H9 (cell line): Measurements from ENCODE around the gene CPT1C. TPM values are rescaled to one million over a fixed set of nuclear protein-coding genes. Genes with fewer than 3 reads are reported as not detected.

Experiments
- DNase-seq: peaks from one replicate; pipeline ENCODE4 v3.0.0-alpha.2; 2017
- H2AFZ ChIP-seq: one replicate; pipeline ENCODE4 v1.6.1; 2013; ENCODE audit warnings: mild to moderate bottlenecking, low read length, control low read depth, moderate library complexity
- H2AK5ac ChIP-seq: 2 replicates; pipeline ENCODE4 v1.6.1; 2013; ENCODE audit warnings: low read length, control low read depth, mixed read lengths; ENCODE audit not compliant: insufficient read length
- H2BK120ac ChIP-seq: one replicate; pipeline ENCODE4 v1.6.1; 2013; ENCODE audit warnings: low read depth, mild to moderate bottlenecking, low read length, control low read depth, inconsistent platforms; ENCODE audit not compliant: poor library complexity, severe bottlenecking
- H2BK12ac ChIP-seq: 2 replicates; pipeline ENCODE4 v1.6.1; 2013; ENCODE audit warnings: low read length, control low read depth, mixed read lengths, low read depth; ENCODE audit not compliant: insufficient read length
- H2BK15ac ChIP-seq: 2 replicates; pipeline ENCODE4 v1.6.1; 2013; ENCODE audit warnings: low read depth, low read length, control low read depth
- H2BK20ac ChIP-seq: one replicate; pipeline ENCODE4 v1.6.1; 2013; ENCODE audit warnings: low read depth, mild to moderate bottlenecking, low read length, control low read depth, inconsistent platforms; ENCODE audit not compliant: poor library complexity, severe bottlenecking
- H2BK5ac ChIP-seq: 2 replicates; pipeline ENCODE4 v1.6.1; 2013; ENCODE audit warnings: low read length, control low read depth, mixed read lengths; ENCODE audit not compliant: insufficient read length
- H3K14ac ChIP-seq: 2 replicates; pipeline ENCODE4 v1.6.1; 2013; ENCODE audit warnings: low read length, control low read depth; ENCODE audit not compliant: insufficient read depth
- H3K18ac ChIP-seq: 2 replicates; pipeline ENCODE4 v1.6.1; 2013; ENCODE audit warnings: low read depth, mild to moderate bottlenecking, mixed read lengths, low read length, control low read depth; ENCODE audit not compliant: insufficient read length
- H3K23ac ChIP-seq: 2 replicates; pipeline ENCODE4 v1.6.1; 2013; ENCODE audit warnings: low read length, control low read depth, mixed read lengths, low read depth; ENCODE audit not compliant: insufficient read length
- H3K23me2 ChIP-seq: 2 replicates; pipeline ENCODE4 v1.6.1; 2013; ENCODE audit warnings: low read depth, mild to moderate bottlenecking, mixed read lengths, low read length, control low read depth; ENCODE audit not compliant: insufficient read length, poor library complexity, severe bottlenecking
- H3K27ac ChIP-seq: 2 replicates; pipeline ENCODE4 v1.5.1; 2013; ENCODE audit warnings: low read length, control low read depth, mixed read lengths, low read depth; ENCODE audit not compliant: insufficient read length
- H3K27me3 ChIP-seq: 2 replicates; pipeline ENCODE4 v1.6.1; 2013; ENCODE audit warnings: low read length, control low read depth, inconsistent platforms; ENCODE audit not compliant: insufficient read depth
- H3K4ac ChIP-seq: 2 replicates; pipeline ENCODE4 v1.6.1; 2013; ENCODE audit warnings: low read depth, mild to moderate bottlenecking, control low read depth, inconsistent platforms, low read length, moderate library complexity
- H3K4me1 ChIP-seq: 2 replicates; pipeline ENCODE4 v1.6.1; 2013; ENCODE audit warnings: low read length, control low read depth, inconsistent platforms; ENCODE audit not compliant: insufficient read depth
- H3K4me2 ChIP-seq: 2 replicates; pipeline ENCODE4 v1.6.1; 2013; ENCODE audit warnings: low read length, control low read depth, mixed read lengths; ENCODE audit not compliant: insufficient read length, insufficient read depth
- H3K56ac ChIP-seq: 2 replicates; pipeline ENCODE4 v1.6.1; 2013; ENCODE audit warnings: low read depth, mild to moderate bottlenecking, mixed read lengths, low read length, control low read depth; ENCODE audit not compliant: insufficient read length
- H3K79me1 ChIP-seq: 2 replicates; pipeline ENCODE4 v1.6.1; 2013; ENCODE audit warnings: low read depth, mild to moderate bottlenecking, moderate library complexity, low read length, control low read depth, inconsistent platforms; ENCODE audit not compliant: insufficient read depth, poor library complexity, severe bottlenecking
- H3K79me2 ChIP-seq: 2 replicates; pipeline ENCODE4 v1.6.1; 2013; ENCODE audit warnings: low read length, control low read depth, inconsistent platforms; ENCODE audit not compliant: insufficient read depth
- H3K9ac ChIP-seq: 2 replicates; pipeline ENCODE4 v1.6.1; 2013; ENCODE audit warnings: low read length, control low read depth, mixed read lengths; ENCODE audit not compliant: insufficient read length; ENCODE audit errors: extremely low read depth
- H3K9me3 ChIP-seq: one replicate; pipeline ENCODE4 v1.6.1; 2013; ENCODE audit warnings: low read depth, low read length, inconsistent platforms; ENCODE audit not compliant: control insufficient read depth
- H3T11ph ChIP-seq: one replicate; pipeline ENCODE4 v1.6.1; 2013; ENCODE audit warnings: mild to moderate bottlenecking, low read length, control low read depth, inconsistent platforms
- H4K20me1 ChIP-seq: one replicate; pipeline ENCODE4 v1.6.1; 2013; ENCODE audit not compliant: control insufficient read depth, insufficient read length, insufficient read depth
- H4K5ac ChIP-seq: 2 replicates; pipeline ENCODE4 v1.6.1; 2013; ENCODE audit warnings: low read depth, mild to moderate bottlenecking, mixed read lengths, low read length, control low read depth; ENCODE audit not compliant: insufficient read length
- H4K8ac ChIP-seq: replicated peaks from 2 replicates; pipeline ENCODE4 v1.6.1; 2013; ENCODE audit warnings: low read length, control low read depth, mixed read lengths, low read depth; ENCODE audit not compliant: insufficient read length
- H4K91ac ChIP-seq: 2 replicates; pipeline ENCODE4 v1.6.1; 2013; ENCODE audit warnings: low read depth, mild to moderate bottlenecking, moderate library complexity, mixed read lengths, low read length, control low read depth; ENCODE audit not compliant: insufficient read length
- H3K27ac Mint-ChIP-seq, 3 experiments: 2 replicates in 2 of 3; 3 replicates in 1 of 3; pipeline ENCODE4 v1.8.0; 2020 to 2021; ENCODE audit warnings: mixed read lengths in 3 of 3, mild to moderate bottlenecking in 1 of 3, moderate library complexity in 1 of 3
- H3K27me3 Mint-ChIP-seq: 2 replicates; pipeline ENCODE4 v1.8.0; 2021; ENCODE audit warnings: low read depth, mild to moderate bottlenecking, moderate library complexity, mixed read lengths
- H3K36me3 Mint-ChIP-seq, 3 experiments: 2 replicates in 2 of 3; 3 replicates in 1 of 3; pipeline ENCODE4 v1.8.0; 2020 to 2021; ENCODE audit warnings: low read depth in 3 of 3, mixed read lengths in 3 of 3; ENCODE audit not compliant: insufficient read depth in 1 of 3
- H3K4me1 Mint-ChIP-seq, 2 experiments: 2 replicates each; pipeline ENCODE4 v1.8.0; 2020; ENCODE audit warnings: mixed read lengths in 2 of 2
- H3K4me3 Mint-ChIP-seq, 2 experiments: 2 replicates in 1 of 2; 3 replicates in 1 of 2; pipeline ENCODE4 v1.8.0; 2020 to 2021; ENCODE audit warnings: mild to moderate bottlenecking in 2 of 2, mixed read lengths in 2 of 2, moderate library complexity in 1 of 2
- H3K9me3 Mint-ChIP-seq, 2 experiments: 2 replicates in 1 of 2; 3 replicates in 1 of 2; pipeline ENCODE4 v1.8.0; 2020; ENCODE audit warnings: mild to moderate bottlenecking in 2 of 2, mixed read lengths in 2 of 2, moderate library complexity in 1 of 2
- WGBS: extraction: QIAGEN DNeasy Blood & Tissue Kit; methylation state at CpG from one replicate; pipeline ENCODE4 v1.1.7; 2013; ENCODE audit warnings: missing lambda C conversion rate, low lambda C conversion rate, mixed read lengths; ENCODE audit not compliant: insufficient read length; ENCODE audit errors: extremely low coverage; 5-methylcytosine and 5-hydroxymethylcytosine counted together
- total RNA-seq: library from RNA; stranded (reverse); gene quantifications from 2 replicates; pipeline ENCODE4 v1.2.1, GENCODE V29; 2021
- TF ChIP-seq, protein P1 (sequence below): fragments of 200-600 bp; sonication (generic); conservative IDR thresholded peaks from 3 replicates; pipeline ENCODE4 v1.8.0; 2021; ENCODE audit warnings: antibody characterized with exemption, mild to moderate bottlenecking

The CPT1C gene
- total RNA-seq, 1 experiment from 2014 or later, result 74.6 TPM

DNA sequence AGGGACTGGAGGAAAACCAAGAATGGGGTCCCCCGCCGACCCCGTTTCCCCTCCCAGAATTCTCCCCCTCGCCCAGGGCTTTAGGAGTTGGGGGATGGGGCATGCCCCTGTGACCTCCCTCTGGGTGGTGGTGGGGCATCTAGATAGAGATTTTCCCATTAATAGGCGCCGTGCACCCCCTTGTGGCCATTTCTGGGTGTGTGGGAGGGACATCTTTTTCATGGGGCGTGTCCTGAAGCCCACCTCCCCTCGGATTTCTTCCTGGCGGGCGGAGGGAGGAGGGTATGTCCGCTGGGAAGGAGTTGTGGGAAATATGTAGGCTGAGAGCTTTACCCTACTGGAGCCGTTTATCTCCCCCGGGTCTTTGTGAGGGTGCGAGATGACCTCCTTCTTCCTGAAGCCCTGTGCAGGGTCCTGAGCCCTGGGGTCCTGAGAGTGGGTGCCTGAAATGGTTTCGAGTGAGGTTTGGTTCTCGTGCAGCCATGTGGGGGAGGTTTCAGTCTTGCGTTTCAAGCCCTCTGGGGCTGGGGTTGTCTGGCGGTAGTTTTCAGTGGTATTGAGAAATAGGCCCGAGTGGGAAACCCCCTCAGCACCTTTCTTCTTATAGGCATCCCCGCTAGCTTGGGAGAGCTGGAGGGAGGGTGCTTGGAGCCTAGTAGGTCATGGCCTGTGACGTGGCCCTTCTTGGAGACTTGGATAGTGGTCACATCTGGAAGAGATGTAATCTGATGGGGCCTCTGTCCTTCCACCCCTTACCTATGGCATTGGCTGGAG lies 12.8 kb upstream of the CPT1C start:
- Mint-ChIP-seq H3K27me3 (peaks cover 2% of the 10 kb centered on the region; the same call in 1 of the 2 replicates), H3K9me3 (no peaks in the 10 kb centered on the region; a peak in 2 of 5 replicates), H3K4me1 (peaks cover 20 to 32% of the 10 kb centered on the region in 2 experiments), H3K4me3 (peak overlapping the region; percentile 91 to 98), H3K27ac (peak overlapping the region; percentile 86 to 95 (median 92)), H3K36me3 (peaks cover 31 to 36% (median 35%) of the 10 kb centered on the region in 3 experiments; a peak in 6 of 7 replicates)
- Histone ChIP-seq H3K23me2 (peaks cover 4% of the 10 kb centered on the region), H2BK20ac (no peak overlapping the region), H2BK5ac (no peak overlapping the region), H3K18ac (peak overlapping the region; percentile 9), H2AK5ac (no peak overlapping the region), H3T11ph (no peak overlapping the region), H3K9me3 (no peaks in the 10 kb centered on the region), H3K27ac (no peak overlapping the region), H3K4me1 (peaks cover 6% of the 10 kb centered on the region), H3K9ac (peak overlapping the region; percentile 94), H4K91ac (no peak overlapping the region), H4K8ac (no peak overlapping the region), H3K27me3 (no peaks in the 10 kb centered on the region), H3K4me2 (peak overlapping the region; percentile 52), H3K79me1 (peaks cover 2% of the 10 kb centered on the region), H3K56ac (no peak overlapping the region), H3K14ac (peak overlapping the region; percentile 18; the same call in 1 of the 2 replicates), H2AFZ (no peak overlapping the region), H2BK12ac (no peak overlapping the region), H4K20me1 (no peaks in the 10 kb centered on the region), H3K23ac (no peak overlapping the region), H3K4ac (no peak overlapping the region), H3K79me2 (peaks cover 22% of the 10 kb centered on the region; the same call in 1 of the 2 replicates), H2BK120ac (no peak overlapping the region), H2BK15ac (no peak overlapping the region), H4K5ac (no peak overlapping the region)
- TF ChIP-seq, protein P1, sequence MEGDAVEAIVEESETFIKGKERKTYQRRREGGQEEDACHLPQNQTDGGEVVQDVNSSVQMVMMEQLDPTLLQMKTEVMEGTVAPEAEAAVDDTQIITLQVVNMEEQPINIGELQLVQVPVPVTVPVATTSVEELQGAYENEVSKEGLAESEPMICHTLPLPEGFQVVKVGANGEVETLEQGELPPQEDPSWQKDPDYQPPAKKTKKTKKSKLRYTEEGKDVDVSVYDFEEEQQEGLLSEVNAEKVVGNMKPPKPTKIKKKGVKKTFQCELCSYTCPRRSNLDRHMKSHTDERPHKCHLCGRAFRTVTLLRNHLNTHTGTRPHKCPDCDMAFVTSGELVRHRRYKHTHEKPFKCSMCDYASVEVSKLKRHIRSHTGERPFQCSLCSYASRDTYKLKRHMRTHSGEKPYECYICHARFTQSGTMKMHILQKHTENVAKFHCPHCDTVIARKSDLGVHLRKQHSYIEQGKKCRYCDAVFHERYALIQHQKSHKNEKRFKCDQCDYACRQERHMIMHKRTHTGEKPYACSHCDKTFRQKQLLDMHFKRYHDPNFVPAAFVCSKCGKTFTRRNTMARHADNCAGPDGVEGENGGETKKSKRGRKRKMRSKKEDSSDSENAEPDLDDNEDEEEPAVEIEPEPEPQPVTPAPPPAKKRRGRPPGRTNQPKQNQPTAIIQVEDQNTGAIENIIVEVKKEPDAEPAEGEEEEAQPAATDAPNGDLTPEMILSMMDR, result peak; percentile 84
- WGBS, result no CpG with 5 or more reads among the region's 21 CpGs
- peak; percentile 91 for DNase-seq
